D721Med (cell line): ENCODE data around the gene NELFB.

Source experiments
- DNase-seq: peaks from one replicate; pipeline ENCODE4 v3.0.0; 2011; ENCODE audit warnings: low spot score; ENCODE audit not compliant: insufficient read length
- FAIRE-seq: peaks from 2 replicates; lab custom pipeline; 2011; peaks lifted over from hg19 to GRCh38; lab: Jason Lieb, UNC
- TF ChIP-seq, protein P1 (sequence below): IDR thresholded peaks from 2 replicates; pipeline ENCODE4 v1.5.1; 2012; ENCODE audit warnings: mild to moderate bottlenecking, control low read depth; ENCODE audit not compliant: insufficient read depth; ENCODE audit errors: missing control alignments

NELFB gene

DNA sequence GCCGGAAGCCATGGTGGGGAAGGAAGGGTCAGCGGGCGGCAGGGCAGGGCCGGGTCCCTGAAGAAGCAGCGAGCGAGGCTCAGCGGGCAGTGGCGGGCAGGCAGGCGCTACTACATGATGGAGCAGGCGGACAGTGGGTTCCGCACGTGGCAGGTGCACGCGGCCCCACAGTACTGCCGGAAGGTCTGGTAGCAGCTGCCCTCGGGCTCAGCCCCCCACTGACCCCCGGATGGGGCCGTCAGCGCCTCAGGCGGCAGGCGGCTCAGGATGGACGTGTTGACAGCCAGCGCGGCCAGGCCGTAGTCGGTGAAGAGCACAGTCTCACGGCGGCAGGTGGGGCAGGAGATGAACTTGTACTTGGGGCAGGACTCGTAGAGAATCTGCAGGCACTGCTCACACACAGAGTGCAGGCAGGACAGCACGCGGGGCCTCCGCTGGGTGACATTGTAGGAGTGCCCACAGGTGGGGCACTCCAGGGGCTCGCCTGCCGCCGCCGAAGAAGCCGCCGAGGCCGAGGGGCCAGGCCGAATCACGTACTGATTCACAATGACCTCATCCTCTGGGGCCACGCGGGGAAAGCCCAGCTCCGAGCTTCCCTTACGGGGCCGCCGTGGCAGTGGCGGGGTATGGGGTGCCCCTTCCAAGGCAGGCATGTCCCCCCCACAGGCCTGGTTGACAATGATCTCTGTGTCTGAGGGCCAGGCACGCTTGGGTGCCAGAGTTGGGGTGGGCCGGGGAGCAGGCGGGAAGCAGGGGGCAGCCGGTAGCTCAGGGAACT, 34.6 kb upstream of the NELFB start:
- TF ChIP-seq, protein P1, sequence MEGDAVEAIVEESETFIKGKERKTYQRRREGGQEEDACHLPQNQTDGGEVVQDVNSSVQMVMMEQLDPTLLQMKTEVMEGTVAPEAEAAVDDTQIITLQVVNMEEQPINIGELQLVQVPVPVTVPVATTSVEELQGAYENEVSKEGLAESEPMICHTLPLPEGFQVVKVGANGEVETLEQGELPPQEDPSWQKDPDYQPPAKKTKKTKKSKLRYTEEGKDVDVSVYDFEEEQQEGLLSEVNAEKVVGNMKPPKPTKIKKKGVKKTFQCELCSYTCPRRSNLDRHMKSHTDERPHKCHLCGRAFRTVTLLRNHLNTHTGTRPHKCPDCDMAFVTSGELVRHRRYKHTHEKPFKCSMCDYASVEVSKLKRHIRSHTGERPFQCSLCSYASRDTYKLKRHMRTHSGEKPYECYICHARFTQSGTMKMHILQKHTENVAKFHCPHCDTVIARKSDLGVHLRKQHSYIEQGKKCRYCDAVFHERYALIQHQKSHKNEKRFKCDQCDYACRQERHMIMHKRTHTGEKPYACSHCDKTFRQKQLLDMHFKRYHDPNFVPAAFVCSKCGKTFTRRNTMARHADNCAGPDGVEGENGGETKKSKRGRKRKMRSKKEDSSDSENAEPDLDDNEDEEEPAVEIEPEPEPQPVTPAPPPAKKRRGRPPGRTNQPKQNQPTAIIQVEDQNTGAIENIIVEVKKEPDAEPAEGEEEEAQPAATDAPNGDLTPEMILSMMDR: no peak
- no peak for FAIRE-seq
- no peak for DNase-seq

DNA sequence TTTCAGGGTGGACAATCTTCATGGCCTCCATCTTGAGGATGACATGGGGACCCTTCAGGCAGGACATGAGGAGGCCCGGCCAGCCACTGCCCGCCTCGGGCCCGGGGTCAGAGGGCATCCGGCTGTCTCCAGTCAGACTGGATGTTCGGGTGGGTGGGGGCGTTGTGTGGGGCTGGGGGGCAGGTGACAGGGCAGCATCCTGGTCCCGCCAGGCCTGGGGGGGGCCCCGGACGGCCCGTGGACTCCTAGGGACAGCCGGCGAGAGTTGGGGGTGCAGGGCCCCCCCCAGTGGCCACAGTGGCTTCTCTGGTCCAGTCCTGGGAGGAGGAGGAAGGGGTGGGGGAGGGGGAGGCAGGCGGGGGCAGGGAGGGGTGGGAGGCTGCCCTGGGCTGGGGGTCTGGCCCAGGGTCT, 34.0 kb upstream of the NELFB start:
- FAIRE-seq: no peak
- no peak for DNase-seq
- TF ChIP-seq, protein P1: no peak

DNA sequence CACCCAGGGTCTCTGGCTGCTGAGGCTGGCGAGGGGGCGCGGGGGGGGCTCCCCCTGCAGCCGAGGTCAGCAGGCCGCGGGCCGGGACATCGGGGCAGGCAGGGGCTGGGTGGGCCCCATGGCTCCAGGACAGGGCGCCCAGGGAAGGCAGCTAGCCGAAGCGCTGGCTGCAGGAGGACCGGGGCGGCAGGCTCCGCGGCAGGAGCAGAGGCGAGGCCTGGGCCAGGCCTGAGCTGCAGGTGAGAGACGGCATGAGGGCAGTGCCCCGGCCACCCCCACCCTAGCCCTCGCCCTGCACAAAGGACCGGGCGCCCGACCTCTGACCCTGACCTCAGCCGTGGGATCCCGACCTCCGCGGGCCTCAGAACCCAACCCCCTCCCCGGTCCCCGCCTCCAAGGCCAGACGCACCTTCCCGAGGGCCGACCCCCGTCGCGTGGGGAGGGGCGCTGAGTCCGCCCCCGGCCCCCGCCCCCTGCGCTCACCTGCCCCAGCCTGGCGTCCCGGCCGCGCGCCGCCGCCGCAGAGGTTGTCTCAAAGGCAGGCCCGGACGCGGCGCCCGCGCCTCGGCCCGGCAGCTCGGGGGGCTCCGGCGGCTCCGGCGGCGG, 33.5 kb upstream of the NELFB start:
- no peak for FAIRE-seq
- TF ChIP-seq, protein P1: no peak
- DNase-seq: no peak

DNA sequence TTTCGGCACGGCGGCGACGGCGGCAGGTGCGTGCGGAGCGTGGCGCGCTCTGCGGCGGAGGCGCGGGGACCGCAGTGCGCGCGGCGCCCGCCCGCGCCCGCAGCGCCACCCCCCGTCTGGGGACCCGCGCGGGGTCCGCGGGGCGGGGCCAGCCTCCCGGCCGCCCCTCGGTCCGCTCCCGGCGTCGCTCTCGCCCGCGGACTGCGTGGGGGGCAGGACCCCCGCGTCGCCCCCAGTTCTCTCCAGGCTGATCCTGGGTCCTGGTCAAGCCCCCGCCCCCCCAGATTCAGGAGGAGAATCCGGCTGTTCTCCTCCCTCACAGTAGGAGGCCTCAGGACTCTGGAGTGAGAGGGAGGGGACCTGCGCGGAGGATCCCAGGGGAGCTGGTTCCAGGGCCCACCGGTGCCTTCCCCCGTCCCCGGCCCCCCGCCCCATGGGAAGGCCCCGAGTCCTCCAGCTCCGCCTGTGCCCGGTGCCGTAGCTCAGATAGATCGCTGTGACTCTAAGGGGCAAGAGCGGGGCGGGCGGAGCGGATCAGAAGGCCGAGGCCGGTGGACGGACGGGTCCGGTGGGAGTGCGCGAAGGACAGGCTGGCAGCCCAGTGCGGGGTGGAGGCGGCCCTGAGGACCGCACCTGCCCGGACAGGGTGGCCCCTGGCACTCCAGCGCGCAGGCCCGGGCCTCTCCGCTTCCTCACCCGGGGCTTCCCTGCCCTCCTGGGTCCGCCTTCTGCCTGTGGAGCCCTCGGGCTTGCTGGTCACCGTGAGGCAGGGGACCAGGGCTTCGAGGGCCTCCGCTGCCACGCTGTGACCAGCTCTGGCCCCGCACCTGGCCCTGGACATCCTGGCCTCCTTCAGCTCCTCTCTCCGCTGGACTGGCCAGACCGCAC, 32.7 kb upstream of the NELFB start, which contains the start of gene RNF208:
Gene RNF208 (minus strand): TSS at position 51 of the 888 bp plus-strand sequence. CDS start 1,028 bp downstream, outside the sequence.
- FAIRE-seq (no peak), DNase-seq (no peak)
- TF ChIP-seq, protein P1: no peak

DNA sequence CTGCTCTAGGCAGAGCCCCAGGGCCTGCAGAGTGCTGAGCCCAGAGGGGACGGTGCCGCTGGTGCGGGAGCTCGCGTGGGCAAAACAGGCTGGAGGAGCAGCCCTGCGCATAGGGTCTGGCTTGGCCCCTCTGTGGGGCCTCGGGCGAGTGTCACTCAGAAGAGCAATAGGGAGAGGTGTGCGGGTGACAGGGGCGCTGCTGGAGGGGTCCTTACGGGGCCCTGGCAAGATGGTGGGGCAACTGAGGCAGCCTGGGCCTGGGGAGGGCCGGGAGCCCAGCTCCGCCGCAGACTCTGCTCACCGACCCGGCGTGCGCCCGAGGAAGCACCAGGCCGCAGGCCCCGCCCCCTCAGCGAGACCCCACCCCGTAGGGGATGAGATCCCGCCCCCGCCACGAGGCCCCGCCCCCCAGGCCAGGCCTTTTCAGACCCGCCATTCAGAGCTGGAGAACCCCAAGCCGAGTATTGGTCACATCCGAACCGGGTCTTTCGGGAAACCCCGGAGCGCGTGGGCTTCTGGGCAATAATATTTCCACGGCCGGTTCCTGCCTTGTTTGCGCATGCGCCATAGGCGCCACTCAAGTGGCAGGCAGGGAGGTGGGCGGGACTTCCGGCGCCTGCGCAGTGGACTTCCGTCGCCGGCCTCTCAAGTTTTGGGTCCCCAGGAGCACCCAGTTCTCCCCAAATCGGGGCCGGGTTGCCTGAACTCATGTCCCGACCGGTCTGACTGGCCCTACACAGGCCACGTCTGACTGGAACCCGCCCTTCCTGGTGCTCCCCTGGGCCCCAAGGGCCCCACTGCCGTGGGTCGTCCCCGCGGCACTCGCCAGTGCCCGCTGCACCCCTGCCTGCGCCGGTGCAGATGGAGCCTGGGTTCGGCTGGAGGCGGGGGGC, 31.8 kb upstream of the NELFB start:
- DNase-seq (peak; percentile 97), FAIRE-seq (no peak)
- TF ChIP-seq, protein P1: no peak
